Vagina (tissue), 2 donors: Measurements from ENCODE around the gene IRGQ. TPM values are rescaled to one million over a fixed set of nuclear protein-coding genes. Genes with fewer than 3 reads are reported as not detected.

Source experiments
- DNase-seq, 2 donors: peaks; one replicate each; pipeline ENCODE4 v3.0.0-alpha.2; 2017; ENCODE audit errors: extremely low spot score in 2 of 2
- H3K27ac ChIP-seq: fragments of 200-600 bp; sonication (generic); one replicate; pipeline ENCODE4 v1.5.1; 2019
- H3K27me3 ChIP-seq: fragments of 200-600 bp; sonication (generic); one replicate; pipeline ENCODE4 v1.5.1; 2019
- H3K36me3 ChIP-seq, 2 donors: fragments of 200-600 bp; sonication (generic); one replicate each; pipeline ENCODE4 v1.5.1; 2017 to 2019
- H3K4me1 ChIP-seq: fragments of 200-600 bp; sonication (generic); one replicate; pipeline ENCODE4 v1.5.1; 2019
- H3K4me3 ChIP-seq, 2 donors: fragments of 200-600 bp; sonication (generic); 1 replicate in 1 of 2; 2 replicates in 1 of 2; pipeline ENCODE4 v1.5.1; 2016 to 2019
- H3K9me3 ChIP-seq: fragments of 200-600 bp; sonication (generic); one replicate; pipeline ENCODE4 v1.5.1; 2019
- CTCF ChIP-seq, 3 experiments: fragments of 450-650 bp in 2 of 3; fragments of 200-600 bp in 1 of 3; sonication (generic) in 1 of 3; IDR thresholded peaks; one replicate each; pipeline ENCODE4 v1.5.1; 2017 to 2019; ENCODE audit warnings: antibody characterized with exemption in 3 of 3, mild to moderate bottlenecking in 2 of 3, moderate library complexity in 2 of 3
- POLR2A ChIP-seq, 2 donors: fragments of 450-650 bp; IDR thresholded peaks; one replicate each; pipeline ENCODE4 v1.6.1; 2017; ENCODE audit warnings: antibody characterized with exemption in 2 of 2, mild to moderate bottlenecking in 2 of 2, moderate library complexity in 2 of 2
- POLR2AphosphoS5 ChIP-seq, 2 donors: sonication (generic); formaldehyde crosslinking; IDR thresholded peaks; one replicate each; pipeline ENCODE4 v1.9.0; 2017; ENCODE audit warnings: antibody characterized with exemption in 2 of 2, mild to moderate bottlenecking in 2 of 2, low read depth in 1 of 2; ENCODE audit not compliant: insufficient read depth in 1 of 2
- intact Hi-C: fragments of 100-400 bp; cut with DNase I; formaldehyde crosslinking; loops from one replicate; pipeline ENCODE4 v1.15.1; 2023
- total RNA-seq: library from RNA; depleted of rRNA; stranded (reverse); fragments of >200 nt; gene quantifications from one replicate; pipeline ENCODE4 v1.2.3, GENCODE V29; 2016

The IRGQ gene
- total RNA-seq, 1 donor from 2014 or later: 11.0 TPM

GRCh38 chr19:43598445-43599240, 2.7 kb upstream of the IRGQ start:
- peaks cover 0 to 18% of the 10 kb centered on the region in 2 donors for H3K36me3 ChIP-seq
- intact Hi-C loops: no loop called here

GRCh38 chr19:43597876-43598275, 1.9 kb upstream of the IRGQ start:
- intact Hi-C loops: no loop called here
- H3K4me3 ChIP-seq: no peak overlapping the region
- DNase-seq: no peak
- H3K36me3 ChIP-seq: peaks cover 0 to 24% of the 10 kb centered on the region in 2 donors
- TF ChIP-seq CTCF (IDR thresholded peaks at IDR 0.05): no peak
- no peak for TF ChIP-seq POLR2AphosphoS5 (IDR thresholded peaks at IDR 0.05; ENCODE audit: insufficient read depth in 1 of 2, low read depth in 1 of 2)
- TF ChIP-seq POLR2A (IDR thresholded peaks at IDR 0.05): no peak
- H3K9me3 ChIP-seq: no peaks in the 10 kb centered on the region
- no peak overlapping the region for H3K27ac ChIP-seq
- H3K4me1 ChIP-seq: peaks cover 39% of the 10 kb centered on the region
- H3K27me3 ChIP-seq: no peaks in the 10 kb centered on the region

More at GRCh38 chr19:43598445-43599240, 2.7 kb upstream of the IRGQ start:
- Histone ChIP-seq H3K27ac (no peak overlapping the region), H3K27me3 (no peaks in the 10 kb centered on the region), H3K4me3 (no peak overlapping the region), H3K9me3 (no peaks in the 10 kb centered on the region), H3K4me1 (peaks cover 35% of the 10 kb centered on the region)
- no peak for TF ChIP-seq CTCF (IDR thresholded peaks at IDR 0.05)
- no peak for TF ChIP-seq POLR2A (IDR thresholded peaks at IDR 0.05)
- no peak for TF ChIP-seq POLR2AphosphoS5 (IDR thresholded peaks at IDR 0.05; ENCODE audit: insufficient read depth in 1 of 2, low read depth in 1 of 2)
- DNase-seq: no peak

- Histone ChIP-seq H3K27ac (peak overlapping the region; percentile 96), H3K9me3 (no peaks in the 10 kb centered on the region), H3K4me3 (peak overlapping the region; percentile 62 to 64), H3K27me3 (no peaks in the 10 kb centered on the region), H3K4me1 (peaks cover 39% of the 10 kb centered on the region), H3K36me3 (peaks cover 0 to 33% of the 10 kb centered on the region in 2 donors)
- DNase-seq: no peak
- TF ChIP-seq CTCF (IDR thresholded peaks at IDR 0.05) (no peak), POLR2A (IDR thresholded peaks at IDR 0.05) (no peak)
- intact Hi-C loops: no loop called here
Observed at GRCh38 chr19:43596842-43597461, 1.0 kb upstream of the IRGQ start.

- Histone ChIP-seq H3K4me1 (peaks cover 39% of the 10 kb centered on the region), H3K36me3 (peaks cover 0 to 38% of the 10 kb centered on the region in 2 donors), H3K27me3 (no peaks in the 10 kb centered on the region), H3K9me3 (no peaks in the 10 kb centered on the region), H3K27ac (peak overlapping the region; percentile 96), H3K4me3 (peak overlapping the region; percentile 52 to 62)
- no peak for DNase-seq
- intact Hi-C loops: no loop called here
- peak in 1 of 3 experiments; percentile 13 for TF ChIP-seq CTCF (IDR thresholded peaks at IDR 0.05)
- TF ChIP-seq POLR2AphosphoS5 (IDR thresholded peaks at IDR 0.05; ENCODE audit: insufficient read depth in 1 of 2, low read depth in 1 of 2): no peak
Observed at GRCh38 chr19:43595605-43595998, 332 bp downstream of the IRGQ start.
